HG03108 (cell line): ENCODE data around the gene PPM1F.
"Not testable (repeated sequence)": the region's sequence is repeated elsewhere in the genome, so short reads cannot be mapped to it uniquely, and the experiment has no call there.

Experiments used
- ATAC-seq: cut with Tn5 transposase; IDR thresholded peaks from one replicate; pipeline ENCODE4 v1.9.1; 2021; ENCODE audit warnings: moderate library complexity; ENCODE audit not compliant: unreplicated experiment

PPM1F gene

GRCh38 chr22:21922370-21923162, 30.1 kb downstream of the PPM1F start:
- no peak for ATAC-seq

DNA sequence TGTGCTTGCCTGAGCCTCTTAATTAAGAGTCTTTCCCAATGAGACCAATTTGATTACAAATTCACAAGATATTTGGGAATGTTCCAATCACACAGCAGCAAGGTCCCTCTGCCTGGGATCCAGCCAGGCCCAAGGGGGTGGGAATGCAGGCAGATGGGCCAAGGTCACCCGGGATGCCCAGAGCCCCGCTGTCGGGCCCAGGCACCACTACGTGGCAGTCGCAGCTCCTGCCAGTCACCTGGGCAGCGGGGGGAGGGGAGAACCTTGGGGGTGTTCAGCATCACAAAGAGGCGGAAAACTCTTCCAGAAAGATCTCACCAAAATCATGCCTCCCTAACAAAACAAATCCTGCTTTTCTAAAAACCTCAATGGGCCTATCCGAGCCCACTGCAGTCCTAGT, 30.9 kb downstream of the PPM1F start:
- ATAC-seq: no peak

GRCh38 chr22:21921184-21921721, 31.4 kb downstream of the PPM1F start:
- ATAC-seq: no peak

- ATAC-seq: no peak
Measured at GRCh38 chr22:21920341-21921183, 32.1 kb downstream of the PPM1F start.

- no peak for ATAC-seq
Measured at GRCh38 chr22:21919526-21920307, 32.9 kb downstream of the PPM1F start.

DNA sequence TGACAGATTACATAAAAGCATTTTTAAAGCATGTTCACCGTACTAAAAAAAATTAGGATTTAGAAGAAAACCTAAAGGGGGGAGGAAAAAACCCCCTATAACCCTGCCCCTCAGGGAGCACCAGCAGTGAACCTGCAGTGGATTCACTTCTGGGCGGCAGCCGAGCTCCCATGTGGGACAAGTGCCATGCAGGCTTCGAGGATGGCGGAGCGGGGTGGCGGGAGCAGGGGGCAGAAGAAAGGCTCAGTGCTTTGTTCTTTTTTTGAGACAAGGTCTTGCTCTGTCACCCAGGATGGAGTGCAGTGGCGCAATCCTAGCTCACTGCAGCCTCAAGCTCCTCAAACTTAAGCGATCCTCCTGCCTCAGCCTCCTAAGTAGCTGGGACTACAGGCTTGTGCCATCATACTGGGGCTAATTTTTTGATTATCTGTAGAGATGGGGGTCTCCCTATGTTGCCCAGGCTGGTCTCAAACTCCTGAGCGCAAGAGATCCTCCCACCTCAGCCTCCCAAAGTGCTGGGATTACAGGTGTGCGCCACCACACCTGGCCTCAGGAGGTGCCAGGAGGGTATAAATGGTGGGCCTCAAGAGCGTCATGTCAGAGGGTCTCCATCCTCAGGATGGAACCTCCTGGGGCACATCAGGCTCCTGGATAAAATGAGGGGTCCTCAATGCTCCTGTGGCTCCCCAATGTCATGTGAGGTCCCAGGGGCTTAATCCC, 34.0 kb downstream of the PPM1F start:
- no peak for ATAC-seq

GRCh38 chr22:21917959-21918261, 34.7 kb downstream of the PPM1F start:
- ATAC-seq: no peak

- ATAC-seq: no peak
Measured at GRCh38 chr22:21917181-21917958, 35.3 kb downstream of the PPM1F start.

DNA sequence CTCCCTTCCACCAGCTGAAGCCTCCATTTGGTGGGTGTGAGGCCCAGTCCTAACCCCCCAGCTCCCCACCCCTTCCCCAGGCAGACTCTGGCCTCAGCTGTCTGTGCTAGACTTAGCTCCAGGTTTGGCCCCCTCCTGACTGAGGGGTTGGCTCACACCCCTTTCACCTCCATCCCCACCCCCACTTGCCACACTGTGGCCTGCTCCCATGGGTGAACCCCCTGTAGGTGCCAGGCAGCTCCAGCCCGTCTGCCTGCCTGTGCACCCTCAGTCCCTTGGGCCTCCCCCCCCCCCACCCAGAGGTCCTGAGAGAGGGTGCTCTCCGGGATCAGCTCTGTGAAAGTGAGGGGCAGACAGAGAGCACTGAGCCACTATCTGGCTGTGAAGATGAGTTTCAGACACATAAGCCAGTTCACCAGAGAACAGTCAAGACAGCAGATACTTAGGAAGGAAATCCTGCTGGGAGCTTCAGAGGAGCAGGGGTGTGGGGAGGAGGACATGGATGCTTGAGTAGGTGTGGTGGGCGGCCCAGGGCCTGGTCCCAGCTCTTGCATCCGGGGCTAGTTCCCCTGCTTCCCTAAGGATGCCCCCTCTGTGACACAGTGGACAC, 36.2 kb downstream of the PPM1F start:
- no peak for ATAC-seq

DNA sequence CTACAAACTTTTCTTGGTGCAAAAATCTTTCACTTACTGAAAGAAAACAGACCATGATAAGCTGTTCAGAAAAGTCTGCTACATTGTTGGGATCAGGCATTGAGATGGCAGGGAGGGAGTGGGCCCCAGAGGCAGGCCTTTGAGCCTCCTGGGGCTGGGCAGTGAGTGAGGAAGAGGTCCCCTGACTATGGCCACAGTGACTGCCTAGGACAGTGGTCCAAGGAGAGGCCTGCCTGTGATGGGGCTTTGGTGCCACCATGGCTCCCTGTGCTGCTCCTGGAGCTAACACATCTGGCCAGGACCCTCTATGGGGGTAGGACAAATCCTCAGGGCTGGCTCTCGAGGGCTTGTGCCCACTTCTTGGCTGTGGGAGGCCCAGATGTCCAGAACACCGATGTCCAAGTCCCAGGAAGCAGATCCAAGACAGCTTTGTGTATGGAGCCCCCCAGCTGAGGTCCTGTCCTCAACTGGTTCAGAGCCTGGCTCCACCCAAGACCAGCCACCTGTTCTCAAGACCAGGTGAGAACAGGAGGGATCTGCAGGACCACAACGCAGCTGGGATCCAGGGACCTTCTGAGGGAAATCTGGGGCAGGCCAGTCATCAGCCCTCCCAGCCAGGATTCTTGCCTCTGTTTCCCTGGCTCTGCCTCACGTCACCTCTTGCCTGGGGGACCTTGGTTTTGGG, 36.9 kb downstream of the PPM1F start:
- ATAC-seq: no peak

DNA sequence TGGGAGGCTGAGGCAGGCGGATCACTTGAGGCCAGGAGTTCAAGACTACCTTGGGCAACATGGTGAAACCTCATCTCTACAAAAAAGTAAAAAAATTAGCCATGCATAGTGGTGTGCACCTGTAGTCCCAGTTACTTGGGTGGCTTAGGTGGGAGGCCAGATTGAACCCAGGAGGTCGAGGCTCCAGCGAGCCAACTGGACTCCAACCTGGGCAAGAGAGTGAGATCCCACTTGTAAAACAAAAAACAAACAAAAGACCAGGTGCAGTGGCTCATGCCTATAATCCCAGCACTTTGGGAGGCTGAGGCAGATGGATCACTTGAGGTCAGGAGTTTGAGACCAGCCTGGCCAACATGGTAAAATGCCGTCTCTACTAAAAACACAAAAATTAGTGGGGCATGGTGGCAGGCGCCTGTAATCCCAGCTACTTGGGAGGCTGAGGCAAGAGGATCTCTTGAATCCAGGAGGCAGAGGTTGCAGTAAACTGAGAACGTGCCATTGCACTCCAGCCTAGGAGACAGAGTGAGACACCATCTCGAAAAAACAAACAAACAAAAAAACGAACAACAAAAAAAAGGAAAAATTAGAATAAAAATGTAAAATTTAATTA, 38.5 kb downstream of the PPM1F start:
- not testable (repeated sequence) for ATAC-seq

- not testable (repeated sequence) for ATAC-seq
Measured at GRCh38 chr22:21910367-21910766, 42.3 kb downstream of the PPM1F start.

GRCh38 chr22:21909871-21910270, 42.8 kb downstream of the PPM1F start:
- ATAC-seq: no peak

DNA sequence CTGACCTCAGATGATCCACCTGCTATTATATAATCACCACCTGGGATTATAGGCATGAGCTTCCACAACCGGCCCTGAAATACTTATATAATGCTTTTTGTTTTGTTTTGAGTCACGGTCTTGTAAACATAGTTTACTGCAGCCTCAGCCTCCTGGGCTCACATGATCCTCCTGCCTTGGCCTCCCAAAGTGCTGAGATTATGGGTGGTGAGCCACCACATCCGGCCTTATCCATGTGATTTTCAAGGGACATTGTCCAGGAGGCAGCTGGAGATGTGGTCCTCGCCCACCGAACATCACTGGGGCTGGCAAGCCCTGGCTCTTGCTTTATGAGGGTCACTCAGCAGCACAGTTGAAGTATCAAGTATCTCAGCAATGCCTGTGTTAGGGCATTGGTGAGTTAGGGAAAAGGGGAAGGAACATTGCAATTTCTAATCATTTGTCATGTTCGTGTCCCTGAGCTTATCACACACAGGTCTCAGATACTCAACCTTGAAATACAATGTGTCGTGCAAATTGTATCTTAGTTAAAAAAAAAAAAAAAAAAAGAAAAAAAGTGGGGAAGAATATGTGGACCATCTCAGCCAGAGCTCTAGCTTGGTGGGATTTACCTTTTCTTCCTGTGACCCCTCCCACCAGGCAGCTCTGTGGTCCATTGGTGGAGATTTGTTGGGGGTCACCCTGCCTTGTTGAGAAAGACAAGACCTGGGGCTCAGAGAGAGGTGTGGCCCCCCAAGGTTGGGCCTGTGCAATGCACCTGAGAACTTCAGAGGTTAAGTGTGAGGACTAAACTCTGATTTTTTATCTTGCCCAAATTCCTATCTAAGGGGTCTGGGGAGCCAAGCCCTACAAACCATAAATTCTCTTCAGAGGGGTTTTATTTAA, 44.8 kb downstream of the PPM1F start:
- ATAC-seq: no peak

GRCh38 chr22:21905234-21905633, 47.4 kb downstream of the PPM1F start:
- ATAC-seq: not testable (repeated sequence)

DNA sequence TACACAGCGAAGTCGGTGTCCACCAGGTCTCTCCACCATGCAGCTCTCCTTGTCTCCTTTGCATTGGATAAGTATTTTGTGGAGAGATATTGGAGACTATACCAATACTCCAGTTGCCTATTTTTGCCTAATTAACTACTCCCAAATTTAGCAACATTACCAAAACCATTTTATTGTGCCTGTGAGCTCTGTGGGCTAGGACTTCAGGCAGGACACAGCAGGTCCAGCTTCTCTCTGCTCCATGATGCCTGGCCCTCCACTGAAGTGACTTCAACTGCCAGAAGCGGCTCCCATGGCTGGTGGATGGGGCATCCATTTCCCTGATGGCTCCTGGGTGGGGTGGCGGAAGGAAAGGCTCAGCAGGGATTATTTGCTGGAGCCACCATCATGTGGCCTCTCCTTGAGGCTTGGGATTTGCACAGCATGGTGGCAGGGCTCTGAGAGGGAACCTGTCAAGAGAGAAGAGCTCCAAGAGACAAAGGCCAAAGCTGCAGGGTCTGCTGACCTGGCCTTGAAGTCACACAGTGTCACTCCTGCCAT, 48.3 kb downstream of the PPM1F start:
- ATAC-seq: no peak

DNA sequence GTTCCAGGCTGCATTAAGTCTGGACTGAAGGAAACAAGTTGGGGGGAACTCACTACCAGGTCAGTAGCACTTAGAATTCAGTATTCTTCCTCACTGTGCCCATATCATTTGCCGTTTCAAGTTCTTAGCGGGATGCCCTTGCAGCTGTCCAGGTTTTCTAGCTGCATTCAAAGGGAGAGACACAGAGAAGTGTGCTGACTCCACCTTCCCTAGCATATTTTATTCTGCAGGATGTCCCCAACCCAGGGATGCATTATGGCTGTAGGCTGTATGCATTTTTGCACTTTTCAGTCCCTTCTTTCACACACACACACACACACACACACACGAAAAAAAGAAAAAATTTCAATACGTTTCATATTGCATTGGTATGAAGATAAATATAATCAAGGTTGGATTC, 49.4 kb downstream of the PPM1F start:
- no peak for ATAC-seq
